Liver (tissue), 9 donors: ENCODE measurements around the gene WIPF2. TPM values are rescaled to one million over a fixed set of nuclear protein-coding genes. Genes with fewer than 3 reads are reported as not detected.

Source experiments
- DNase-seq: peaks from one replicate; pipeline ENCODE4 v3.0.0-alpha.2; 2017; ENCODE audit warnings: low spot score
- H3K27ac ChIP-seq, 2 donors: one replicate each; pipeline ENCODE4 v1.7.0; 2013; ENCODE audit warnings: inconsistent platforms in 2 of 2, low read length in 2 of 2, control low read depth in 1 of 2, low read depth in 1 of 2, mild to moderate bottlenecking in 1 of 2
- H3K27me3 ChIP-seq, 4 donors: one replicate each; pipeline versions ENCODE4 v1.6.1 to v1.7.0; 2013; ENCODE audit warnings: low read length in 3 of 4, inconsistent platforms in 1 of 4, mild to moderate bottlenecking in 1 of 4, moderate library complexity in 1 of 4; ENCODE audit not compliant: control insufficient read depth in 4 of 4, insufficient read depth in 4 of 4
- H3K36me3 ChIP-seq, 4 donors: one replicate each; pipeline versions ENCODE4 v1.6.1 to v1.7.0; 2013; ENCODE audit warnings: low read length in 3 of 4, mild to moderate bottlenecking in 3 of 4, low read depth in 1 of 4, moderate library complexity in 1 of 4; ENCODE audit not compliant: control insufficient read depth in 4 of 4, insufficient read depth in 3 of 4
- H3K4me1 ChIP-seq, 4 donors: one replicate each; pipeline versions ENCODE4 v1.6.1 to v1.7.0; 2013; ENCODE audit warnings: low read length in 3 of 4, mild to moderate bottlenecking in 3 of 4, moderate library complexity in 1 of 4; ENCODE audit not compliant: control insufficient read depth in 4 of 4, insufficient read depth in 4 of 4
- H3K4me3 ChIP-seq, 3 donors: one replicate each; pipeline versions ENCODE4 v1.6.1 to v1.7.0; 2013; ENCODE audit warnings: low read length in 3 of 3, control low read depth in 1 of 3, low read depth in 1 of 3, mild to moderate bottlenecking in 1 of 3
- H3K9ac ChIP-seq, 2 donors: one replicate each; pipeline ENCODE4 v1.7.0; 2013; ENCODE audit warnings: low read length in 2 of 2, mild to moderate bottlenecking in 2 of 2, moderate library complexity in 2 of 2, control low read depth in 1 of 2, low read depth in 1 of 2
- H3K9me3 ChIP-seq, 4 donors: one replicate each; pipeline versions ENCODE4 v1.6.1 to v1.7.0; 2013; ENCODE audit warnings: low read length in 3 of 4; ENCODE audit not compliant: control insufficient read depth in 4 of 4
- EGR1 ChIP-seq, 2 donors: IDR thresholded peaks; 2 replicates each; pipeline ENCODE4 v1.6.1; 2016 to 2018; ENCODE audit warnings: antibody characterized with exemption in 2 of 2, low read depth in 2 of 2
- FOXA2 ChIP-seq: IDR thresholded peaks from 2 replicates; pipeline ENCODE4 v1.6.1; 2016; ENCODE audit warnings: antibody characterized with exemption
- GABPA ChIP-seq, 2 donors: IDR thresholded peaks in 1 of 2; conservative IDR thresholded peaks in 1 of 2; 2 replicates each; pipeline ENCODE4 v1.6.1; 2016; ENCODE audit warnings: antibody characterized with exemption in 2 of 2, mild to moderate bottlenecking in 1 of 2, moderate library complexity in 1 of 2
- HNF4A ChIP-seq, 2 donors: conservative IDR thresholded peaks; 2 replicates each; pipeline ENCODE4 v1.6.1; 2016; ENCODE audit warnings: antibody characterized with exemption in 2 of 2, mild to moderate bottlenecking in 2 of 2
- HNF4G ChIP-seq: IDR thresholded peaks from 2 replicates; pipeline ENCODE4 v1.6.1; 2016; ENCODE audit warnings: antibody characterized with exemption
- JUND ChIP-seq, 2 donors: IDR thresholded peaks; 2 replicates each; pipeline ENCODE4 v1.6.1; 2016; ENCODE audit warnings: antibody characterized with exemption in 2 of 2
- RAD21 ChIP-seq, 2 donors: IDR thresholded peaks; 2 replicates each; pipeline ENCODE4 v1.6.1; 2016; ENCODE audit warnings: antibody characterized with exemption in 2 of 2, mild to moderate bottlenecking in 2 of 2
- RXRA ChIP-seq, 2 donors: IDR thresholded peaks; 2 replicates each; pipeline ENCODE4 v1.6.1; 2017 to 2018; ENCODE audit warnings: antibody characterized with exemption in 2 of 2, mild to moderate bottlenecking in 1 of 2
- SP1 ChIP-seq: IDR thresholded peaks from 2 replicates; pipeline ENCODE4 v1.6.1; 2018; ENCODE audit warnings: antibody characterized with exemption, mild to moderate bottlenecking
- TAF1 ChIP-seq: conservative IDR thresholded peaks from 2 replicates; pipeline ENCODE4 v1.6.1; 2016; ENCODE audit warnings: antibody characterized with exemption, mild to moderate bottlenecking
- YY1 ChIP-seq: IDR thresholded peaks from 2 replicates; pipeline ENCODE4 v1.6.1; 2016; ENCODE audit warnings: antibody characterized with exemption, mild to moderate bottlenecking
- WGBS: extraction: QIAGEN DNeasy Blood & Tissue Kit; methylation state at CpG from one replicate; pipeline ENCODE4 v1.1.7; 2013; 5-methylcytosine and 5-hydroxymethylcytosine counted together
- polyA plus RNA-seq, 2 donors: library from polyadenylated mRNA; stranded (reverse) in 1 of 2; unstranded in 1 of 2; fragments of 200-250 nt in 1 of 2; fragments of >200 nt in 1 of 2; fragmentation: Nextera tagmentation in 1 of 2; extraction: Ambion mirVana in 1 of 2; gene quantifications; one replicate each; pipeline versions ENCODE4 v1.2.1 to v1.2.3, GENCODE V29; 2013 to 2015
- total RNA-seq, 2 donors: library from RNA; depleted of rRNA; stranded (reverse); fragments of >200 nt; gene quantifications; one replicate each; pipeline ENCODE4 v1.2.3, GENCODE V29; 2014
- TF ChIP-seq, protein P1 (sequence below): IDR thresholded peaks from 2 replicates; pipeline ENCODE4 v1.6.1; 2016; ENCODE audit warnings: antibody characterized with exemption
- TF ChIP-seq, protein P2 (sequence below): IDR thresholded peaks from 2 replicates; pipeline ENCODE4 v1.6.1; 2016; ENCODE audit warnings: antibody characterized with exemption
- TF ChIP-seq, protein P3 (sequence below): IDR thresholded peaks from 2 replicates; pipeline ENCODE4 v1.6.1; 2016; ENCODE audit warnings: antibody characterized with exemption, mild to moderate bottlenecking
- TF ChIP-seq, protein P4 (sequence below): IDR thresholded peaks from 2 replicates; pipeline ENCODE4 v1.6.1; 2016; ENCODE audit warnings: antibody characterized with exemption
- TF ChIP-seq, protein P5 (sequence below): fragments of 150-350 bp; IDR thresholded peaks from 2 replicates; pipeline ENCODE4 v1.5.1; 2017; ENCODE audit warnings: improper control_type of control experiment, low read depth, low read length; ENCODE audit not compliant: missing input control
- donor health status: healthy.
- donor health status: healthy.
- donor health status: healthy.
- donor health status: healthy.
- donor health status: healthy.

The WIPF2 gene
- total and polyA plus RNA-seq, 4 donors, result 4.4 to 5.6 (median 5.2) TPM

DNA sequence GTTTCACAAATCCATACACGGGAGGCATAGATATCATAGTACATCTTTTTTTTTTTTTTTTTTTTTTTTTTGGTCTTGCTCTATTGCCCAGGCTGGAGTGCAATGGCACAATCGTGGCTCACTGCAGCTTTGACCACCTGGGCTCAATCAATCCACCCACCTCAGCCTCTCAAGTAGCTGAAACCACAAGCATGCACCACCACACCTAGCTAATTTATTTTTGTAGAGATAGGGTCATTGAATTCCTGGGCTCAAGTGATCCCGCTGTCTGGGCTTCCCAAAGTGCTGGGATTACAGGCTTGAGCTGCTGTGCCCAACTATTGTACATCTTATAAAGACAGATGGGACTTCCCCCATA lies 45.3 kb upstream of the WIPF2 start:
- TF ChIP-seq FOXA2 (no peak), HNF4A (conservative IDR thresholded peaks at IDR 0.05) (no peak), GABPA (IDR thresholded peaks at IDR 0.05 in 1 of 2, conservative IDR thresholded peaks at IDR 0.05 in 1 of 2) (no peak), RAD21 (IDR thresholded peaks at IDR 0.05) (no peak), YY1 (no peak), EGR1 (IDR thresholded peaks at IDR 0.05; ENCODE audit: low read depth in 2 of 2) (no peak), RXRA (IDR thresholded peaks at IDR 0.05) (no peak), HNF4G (no peak), SP1 (no peak)
- TF ChIP-seq, protein P1, sequence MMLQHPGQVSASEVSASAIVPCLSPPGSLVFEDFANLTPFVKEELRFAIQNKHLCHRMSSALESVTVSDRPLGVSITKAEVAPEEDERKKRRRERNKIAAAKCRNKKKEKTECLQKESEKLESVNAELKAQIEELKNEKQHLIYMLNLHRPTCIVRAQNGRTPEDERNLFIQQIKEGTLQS, result no peak
- TF ChIP-seq, protein P2, sequence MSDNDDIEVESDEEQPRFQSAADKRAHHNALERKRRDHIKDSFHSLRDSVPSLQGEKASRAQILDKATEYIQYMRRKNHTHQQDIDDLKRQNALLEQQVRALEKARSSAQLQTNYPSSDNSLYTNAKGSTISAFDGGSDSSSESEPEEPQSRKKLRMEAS, result no peak
- TF ChIP-seq, protein P3, sequence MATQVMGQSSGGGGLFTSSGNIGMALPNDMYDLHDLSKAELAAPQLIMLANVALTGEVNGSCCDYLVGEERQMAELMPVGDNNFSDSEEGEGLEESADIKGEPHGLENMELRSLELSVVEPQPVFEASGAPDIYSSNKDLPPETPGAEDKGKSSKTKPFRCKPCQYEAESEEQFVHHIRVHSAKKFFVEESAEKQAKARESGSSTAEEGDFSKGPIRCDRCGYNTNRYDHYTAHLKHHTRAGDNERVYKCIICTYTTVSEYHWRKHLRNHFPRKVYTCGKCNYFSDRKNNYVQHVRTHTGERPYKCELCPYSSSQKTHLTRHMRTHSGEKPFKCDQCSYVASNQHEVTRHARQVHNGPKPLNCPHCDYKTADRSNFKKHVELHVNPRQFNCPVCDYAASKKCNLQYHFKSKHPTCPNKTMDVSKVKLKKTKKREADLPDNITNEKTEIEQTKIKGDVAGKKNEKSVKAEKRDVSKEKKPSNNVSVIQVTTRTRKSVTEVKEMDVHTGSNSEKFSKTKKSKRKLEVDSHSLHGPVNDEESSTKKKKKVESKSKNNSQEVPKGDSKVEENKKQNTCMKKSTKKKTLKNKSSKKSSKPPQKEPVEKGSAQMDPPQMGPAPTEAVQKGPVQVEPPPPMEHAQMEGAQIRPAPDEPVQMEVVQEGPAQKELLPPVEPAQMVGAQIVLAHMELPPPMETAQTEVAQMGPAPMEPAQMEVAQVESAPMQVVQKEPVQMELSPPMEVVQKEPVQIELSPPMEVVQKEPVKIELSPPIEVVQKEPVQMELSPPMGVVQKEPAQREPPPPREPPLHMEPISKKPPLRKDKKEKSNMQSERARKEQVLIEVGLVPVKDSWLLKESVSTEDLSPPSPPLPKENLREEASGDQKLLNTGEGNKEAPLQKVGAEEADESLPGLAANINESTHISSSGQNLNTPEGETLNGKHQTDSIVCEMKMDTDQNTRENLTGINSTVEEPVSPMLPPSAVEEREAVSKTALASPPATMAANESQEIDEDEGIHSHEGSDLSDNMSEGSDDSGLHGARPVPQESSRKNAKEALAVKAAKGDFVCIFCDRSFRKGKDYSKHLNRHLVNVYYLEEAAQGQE, result no peak
- TF ChIP-seq, protein P4, sequence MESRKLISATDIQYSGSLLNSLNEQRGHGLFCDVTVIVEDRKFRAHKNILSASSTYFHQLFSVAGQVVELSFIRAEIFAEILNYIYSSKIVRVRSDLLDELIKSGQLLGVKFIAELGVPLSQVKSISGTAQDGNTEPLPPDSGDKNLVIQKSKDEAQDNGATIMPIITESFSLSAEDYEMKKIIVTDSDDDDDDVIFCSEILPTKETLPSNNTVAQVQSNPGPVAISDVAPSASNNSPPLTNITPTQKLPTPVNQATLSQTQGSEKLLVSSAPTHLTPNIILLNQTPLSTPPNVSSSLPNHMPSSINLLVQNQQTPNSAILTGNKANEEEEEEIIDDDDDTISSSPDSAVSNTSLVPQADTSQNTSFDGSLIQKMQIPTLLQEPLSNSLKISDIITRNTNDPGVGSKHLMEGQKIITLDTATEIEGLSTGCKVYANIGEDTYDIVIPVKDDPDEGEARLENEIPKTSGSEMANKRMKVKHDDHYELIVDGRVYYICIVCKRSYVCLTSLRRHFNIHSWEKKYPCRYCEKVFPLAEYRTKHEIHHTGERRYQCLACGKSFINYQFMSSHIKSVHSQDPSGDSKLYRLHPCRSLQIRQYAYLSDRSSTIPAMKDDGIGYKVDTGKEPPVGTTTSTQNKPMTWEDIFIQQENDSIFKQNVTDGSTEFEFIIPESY, result no peak
- TF ChIP-seq, protein P5, sequence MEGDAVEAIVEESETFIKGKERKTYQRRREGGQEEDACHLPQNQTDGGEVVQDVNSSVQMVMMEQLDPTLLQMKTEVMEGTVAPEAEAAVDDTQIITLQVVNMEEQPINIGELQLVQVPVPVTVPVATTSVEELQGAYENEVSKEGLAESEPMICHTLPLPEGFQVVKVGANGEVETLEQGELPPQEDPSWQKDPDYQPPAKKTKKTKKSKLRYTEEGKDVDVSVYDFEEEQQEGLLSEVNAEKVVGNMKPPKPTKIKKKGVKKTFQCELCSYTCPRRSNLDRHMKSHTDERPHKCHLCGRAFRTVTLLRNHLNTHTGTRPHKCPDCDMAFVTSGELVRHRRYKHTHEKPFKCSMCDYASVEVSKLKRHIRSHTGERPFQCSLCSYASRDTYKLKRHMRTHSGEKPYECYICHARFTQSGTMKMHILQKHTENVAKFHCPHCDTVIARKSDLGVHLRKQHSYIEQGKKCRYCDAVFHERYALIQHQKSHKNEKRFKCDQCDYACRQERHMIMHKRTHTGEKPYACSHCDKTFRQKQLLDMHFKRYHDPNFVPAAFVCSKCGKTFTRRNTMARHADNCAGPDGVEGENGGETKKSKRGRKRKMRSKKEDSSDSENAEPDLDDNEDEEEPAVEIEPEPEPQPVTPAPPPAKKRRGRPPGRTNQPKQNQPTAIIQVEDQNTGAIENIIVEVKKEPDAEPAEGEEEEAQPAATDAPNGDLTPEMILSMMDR, result no peak
- Histone ChIP-seq H3K4me3 (no peak overlapping the region), H3K27ac (no peak overlapping the region), H3K4me1 (peaks cover 11 to 30% (median 18%) of the 10 kb centered on the region in 4 donors), H3K36me3 (peaks cover 3 to 27% (median 22%) of the 10 kb centered on the region in 4 donors), H3K9ac (no peak overlapping the region), H3K9me3 (no peaks in the 10 kb centered on the region), H3K27me3 (no peaks in the 10 kb centered on the region)
- no peak for DNase-seq
- WGBS, result 50% methylated on average over 3 of the region's 3 CpGs

DNA sequence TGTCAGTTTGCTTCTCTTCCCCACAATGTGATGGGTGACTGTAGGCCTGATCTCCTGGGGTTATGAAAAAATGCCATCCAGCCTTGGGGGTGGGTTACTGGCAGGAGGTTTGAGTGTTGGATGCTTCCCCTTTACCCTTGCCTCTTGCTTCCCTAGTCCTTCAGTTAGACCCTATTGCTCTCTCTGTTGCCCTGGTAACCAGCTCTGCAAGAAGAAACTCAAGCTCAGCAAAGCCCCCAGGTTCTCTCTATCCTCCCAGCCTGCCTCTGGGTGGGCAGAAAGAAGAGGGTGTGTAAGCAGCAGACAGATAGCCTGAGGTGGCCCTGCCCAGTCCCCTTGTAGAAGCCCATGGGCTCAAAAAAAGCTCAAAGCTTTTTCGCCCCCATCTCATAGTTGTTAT lies 44.6 kb upstream of the WIPF2 start:
- peaks cover 0 to 21% (median 19%) of the 10 kb centered on the region in 4 donors for H3K36me3 ChIP-seq
- WGBS, result 98% methylated on average over 1 of the region's 1 CpG
- no peak for DNase-seq
- TF ChIP-seq, protein P2, result no peak
- TF ChIP-seq YY1 (no peak), SP1 (no peak), RXRA (IDR thresholded peaks at IDR 0.05) (no peak), JUND (IDR thresholded peaks at IDR 0.05) (no peak), HNF4A (conservative IDR thresholded peaks at IDR 0.05) (no peak), TAF1 (no peak), EGR1 (IDR thresholded peaks at IDR 0.05; ENCODE audit: low read depth in 2 of 2) (no peak)
- TF ChIP-seq, protein P5, result no peak
- TF ChIP-seq, protein P3, result no peak
- TF ChIP-seq, protein P1, result no peak

More for the DNA sequence above, 44.6 kb upstream of the WIPF2 start:
- Histone ChIP-seq H3K9me3 (no peaks in the 10 kb centered on the region), H3K4me1 (peaks cover 11 to 30% (median 18%) of the 10 kb centered on the region in 4 donors), H3K27ac (no peak overlapping the region), H3K4me3 (no peak overlapping the region), H3K9ac (no peak overlapping the region), H3K27me3 (no peaks in the 10 kb centered on the region)
